ENCODE measurements around the gene PRIM1. TPM values are rescaled to one million over a fixed set of nuclear protein-coding genes. Genes with fewer than 3 reads are reported as not detected.
"Not testable (repeated sequence)": the region's sequence is repeated elsewhere in the genome, so short reads cannot be mapped to it uniquely, and the experiment has no call there.

The PRIM1 gene
- polyA plus RNA-seq (2012; ENCODE audit: insufficient read depth, insufficient read length) = 82.2 TPM

DNA sequence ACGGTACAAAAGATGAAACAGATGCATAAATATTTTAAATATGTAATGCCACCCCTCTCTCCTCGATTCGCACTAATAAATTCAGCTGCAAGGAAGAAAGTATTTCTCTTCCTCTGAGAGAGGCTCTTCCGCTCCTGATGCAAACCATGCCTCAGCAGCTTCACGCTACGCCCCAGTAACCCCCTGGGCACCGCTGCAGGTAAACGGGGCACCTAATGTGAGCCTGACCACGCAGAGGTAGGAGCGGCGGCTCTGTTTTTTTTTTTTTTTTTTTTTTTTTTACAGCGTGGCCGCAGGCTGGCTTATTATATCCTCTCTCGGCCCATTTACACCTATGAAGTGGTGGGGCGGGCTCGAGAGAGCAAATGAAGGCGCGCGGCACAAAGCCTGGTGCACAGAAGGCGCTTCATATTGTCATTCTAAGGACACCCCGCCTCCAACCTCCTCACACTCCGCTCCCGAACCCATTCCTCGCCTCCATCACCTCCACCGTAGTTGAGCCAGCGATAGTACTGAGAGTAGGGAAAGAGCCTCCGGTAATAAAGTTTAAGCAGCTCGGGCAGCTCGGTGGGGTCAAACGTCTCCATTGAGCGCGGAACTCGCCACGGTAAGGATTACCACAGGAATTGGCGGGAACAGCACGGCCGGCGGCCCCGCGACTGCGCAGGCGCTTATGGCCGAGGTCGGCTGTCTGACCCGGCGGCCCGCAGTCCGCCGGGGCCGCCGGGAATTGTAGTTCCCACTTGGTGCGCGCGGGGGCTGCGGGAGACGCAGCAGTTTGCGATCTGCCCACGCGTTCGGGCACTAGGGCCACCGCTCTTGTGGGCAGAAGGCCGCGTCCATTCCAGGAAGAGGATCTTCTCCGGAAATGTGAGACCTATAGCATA is at the start of gene PRIM1:
Gene PRIM1 (minus strand): TSS at position 612 of the 887 bp plus-strand sequence. CDS start 25 bp downstream, at position 587.
- peak within 1 kb of the TSS; percentile 93 for H3K4me3 ChIP-seq (ENCODE audit: low read length)
- DNase-seq (ENCODE audit: low read depth, low spot score) = peak; percentile 78

GRCh38 chr12:56800221-56800620 is 48.1 kb upstream of the PRIM1 start:
- no peak for DNase-seq (ENCODE audit: low read depth, low spot score)
- H3K4me3 ChIP-seq (ENCODE audit: low read length) = no peak overlapping the region

- H3K4me3 ChIP-seq (ENCODE audit: low read length); DNase-seq (ENCODE audit: low read depth, low spot score): not testable (repeated sequence)
Measured at GRCh38 chr12:56799345-56799744, 47.2 kb upstream of the PRIM1 start.

DNA sequence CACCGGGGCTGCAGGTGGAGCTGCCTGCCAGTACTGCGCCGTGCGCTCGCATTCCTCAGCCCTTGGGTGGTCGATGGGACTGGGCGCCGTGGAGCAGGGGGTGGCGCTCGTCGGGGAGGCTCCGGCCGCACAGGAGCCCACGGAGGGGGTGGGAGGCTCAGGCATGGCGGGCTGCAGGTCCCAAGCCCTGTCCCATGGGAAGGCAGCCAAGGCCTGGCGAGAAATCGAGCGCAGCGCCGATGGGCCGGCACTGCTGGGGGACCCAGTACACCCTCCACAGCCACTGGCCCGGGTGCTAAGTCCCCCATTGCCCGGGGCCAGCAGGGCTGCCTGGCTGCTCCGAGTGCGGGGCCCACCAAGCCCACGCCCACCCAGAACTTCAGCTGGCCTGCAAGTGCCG is 43.7 kb upstream of the PRIM1 start:
- DNase-seq (ENCODE audit: low read depth, low spot score); H3K4me3 ChIP-seq (ENCODE audit: low read length): not testable (repeated sequence)

- DNase-seq (ENCODE audit: low read depth, low spot score); H3K4me3 ChIP-seq (ENCODE audit: low read length): not testable (repeated sequence)
Measured at GRCh38 chr12:56795046-56795562, 43.0 kb upstream of the PRIM1 start.

DNA sequence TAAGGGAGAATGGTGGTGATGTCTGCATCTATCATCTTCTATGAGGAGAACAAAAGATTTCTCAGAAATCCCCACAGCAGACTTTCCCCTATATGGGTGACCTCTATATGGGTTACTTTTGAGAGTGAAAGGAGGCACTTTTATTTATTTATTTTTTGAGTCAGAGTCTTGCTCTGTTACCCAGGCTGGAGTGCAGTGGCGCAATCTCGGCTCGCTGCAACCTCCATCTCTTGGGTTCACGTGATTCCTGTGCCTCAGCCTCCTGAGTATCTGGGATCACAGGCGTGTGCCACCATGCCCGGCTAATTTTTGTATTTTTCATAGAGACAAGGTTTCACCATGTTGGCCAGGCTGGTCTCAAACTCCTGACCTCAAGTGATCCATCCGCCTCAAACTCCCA is 41.0 kb upstream of the PRIM1 start:
- not testable (repeated sequence) for H3K4me3 ChIP-seq (ENCODE audit: low read length); DNase-seq (ENCODE audit: low read depth, low spot score)

GRCh38 chr12:56792678-56793077 is 40.6 kb upstream of the PRIM1 start:
- H3K4me3 ChIP-seq (ENCODE audit: low read length) = no peak overlapping the region
- no peak for DNase-seq (ENCODE audit: low read depth, low spot score)

- DNase-seq (ENCODE audit: low read depth, low spot score); H3K4me3 ChIP-seq (ENCODE audit: low read length): not testable (repeated sequence)
Measured at GRCh38 chr12:56789429-56789828, 37.3 kb upstream of the PRIM1 start.

DNA sequence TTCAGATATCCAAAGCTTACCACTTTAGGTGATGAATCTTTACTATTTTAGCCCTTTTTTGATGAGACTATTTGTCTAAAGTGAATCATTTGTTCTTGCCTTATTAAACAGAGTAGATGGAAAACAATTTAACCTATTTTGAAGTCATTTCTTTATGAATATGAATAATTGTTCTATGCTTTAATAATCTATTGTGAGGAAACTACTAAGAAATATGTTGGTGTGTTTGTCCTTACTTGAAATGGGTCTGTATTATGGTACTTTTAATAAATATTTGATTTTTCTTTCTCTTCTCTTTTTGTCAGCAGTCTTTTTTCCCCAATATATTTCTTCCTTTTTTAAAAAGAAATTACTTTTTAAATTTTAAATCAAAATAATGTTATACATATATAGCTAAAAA is 35.4 kb upstream of the PRIM1 start:
- no peak for DNase-seq (ENCODE audit: low read depth, low spot score)
- no peak overlapping the region for H3K4me3 ChIP-seq (ENCODE audit: low read length)

DNA sequence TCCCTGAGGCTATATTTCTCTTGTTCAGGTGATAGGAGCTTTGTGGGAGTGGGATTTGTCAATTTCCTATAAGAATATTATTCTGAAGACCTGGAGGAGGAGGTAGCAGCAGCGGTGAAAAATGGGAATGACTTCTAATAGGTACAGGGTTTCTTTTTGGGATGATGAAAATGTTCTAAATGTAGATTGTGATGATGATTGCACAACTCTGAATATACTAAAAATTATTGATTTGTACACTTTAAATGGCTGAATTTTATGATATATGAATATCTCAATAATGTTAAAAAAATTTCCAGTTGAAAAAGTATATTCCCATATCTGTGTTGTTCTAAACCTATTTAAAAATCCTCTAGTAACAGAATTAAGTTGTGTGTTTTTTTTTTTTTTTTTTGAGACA is 33.8 kb upstream of the PRIM1 start:
- no peak for DNase-seq (ENCODE audit: low read depth, low spot score)
- H3K4me3 ChIP-seq (ENCODE audit: low read length) = no peak overlapping the region

DNA sequence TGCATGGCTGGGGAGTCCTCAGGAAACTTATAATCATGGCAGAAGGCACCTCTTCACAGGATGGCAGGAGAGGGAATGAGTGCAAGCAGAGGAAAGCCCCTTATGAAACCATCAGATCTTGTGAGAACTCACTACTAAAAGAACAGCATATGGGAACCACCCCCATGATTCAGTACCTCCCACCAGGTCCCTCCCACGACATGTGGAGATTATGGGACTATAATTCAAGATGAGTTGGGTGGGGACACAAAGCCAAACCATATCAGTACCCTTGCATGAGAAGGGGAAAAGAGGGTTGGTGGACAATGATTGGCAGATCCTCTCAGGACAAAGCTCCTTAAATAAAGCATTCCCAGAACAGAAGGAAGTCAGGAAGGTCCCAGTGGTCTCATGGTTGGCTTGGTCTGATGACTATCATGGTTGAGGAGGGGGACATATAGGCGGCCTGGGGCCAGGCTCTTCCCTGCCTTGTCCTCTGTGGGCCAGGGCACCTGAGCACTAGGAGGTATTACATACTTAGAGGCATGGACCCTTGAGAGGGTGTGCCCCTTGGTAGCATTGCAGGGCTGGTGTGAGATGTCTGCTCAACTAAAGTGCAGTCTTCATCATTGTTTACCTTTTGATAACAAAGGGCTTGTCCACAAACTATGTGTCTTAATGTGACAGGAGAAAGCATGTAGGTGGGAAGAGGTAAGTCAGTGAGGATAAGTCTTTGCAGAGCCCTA is 33.2 kb upstream of the PRIM1 start:
- no peak for DNase-seq (ENCODE audit: low read depth, low spot score)
- H3K4me3 ChIP-seq (ENCODE audit: low read length) = no peak overlapping the region

GRCh38 chr12:56781726-56782125 is 29.6 kb upstream of the PRIM1 start:
- DNase-seq (ENCODE audit: low read depth, low spot score) = no peak
- no peak overlapping the region for H3K4me3 ChIP-seq (ENCODE audit: low read length)

DNA sequence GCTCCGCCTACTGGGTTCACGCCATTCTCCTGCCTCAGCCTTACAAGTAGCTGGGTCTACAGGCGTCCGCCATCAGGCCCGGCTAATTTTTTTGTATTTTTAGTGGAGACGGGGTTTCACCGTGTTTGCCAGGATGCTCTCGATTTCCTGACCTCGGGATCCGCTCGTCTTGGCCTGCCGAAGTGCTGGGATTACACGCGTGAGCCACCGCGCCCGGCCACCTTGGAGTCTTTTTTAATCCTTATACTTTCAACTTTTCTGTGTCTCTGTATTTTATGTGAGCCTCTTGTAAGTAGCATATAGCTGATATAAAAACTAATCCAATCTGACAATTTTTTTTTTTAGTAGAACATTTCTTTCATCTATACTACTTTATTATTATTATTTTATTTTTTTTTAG is 26.6 kb upstream of the PRIM1 start:
- no peak for DNase-seq (ENCODE audit: low read depth, low spot score)
- no peak overlapping the region for H3K4me3 ChIP-seq (ENCODE audit: low read length)

GRCh38 chr12:56776654-56777053 is 24.5 kb upstream of the PRIM1 start:
- no peak for DNase-seq (ENCODE audit: low read depth, low spot score)
- H3K4me3 ChIP-seq (ENCODE audit: low read length) = no peak overlapping the region

DNA sequence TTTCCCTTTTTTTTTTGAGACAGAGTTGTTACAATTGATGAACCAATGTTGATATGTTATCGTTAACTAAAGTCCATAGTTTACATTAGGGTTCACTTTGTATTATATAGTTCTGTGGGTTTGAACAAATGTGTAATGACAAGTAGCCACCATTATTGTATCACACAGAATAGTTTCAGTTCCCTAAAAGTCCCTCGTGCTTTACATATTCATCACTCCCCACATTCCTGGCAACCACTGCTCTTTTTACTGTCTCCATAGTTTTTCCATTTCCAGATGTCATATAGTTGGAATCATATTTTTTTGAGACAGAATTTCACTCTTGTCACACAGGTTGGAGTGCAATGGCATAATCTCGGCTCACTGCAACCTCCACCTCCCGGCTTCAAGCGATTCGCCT is 23.5 kb upstream of the PRIM1 start:
- H3K4me3 ChIP-seq (ENCODE audit: low read length) = no peak overlapping the region
- no peak for DNase-seq (ENCODE audit: low read depth, low spot score)

DNA sequence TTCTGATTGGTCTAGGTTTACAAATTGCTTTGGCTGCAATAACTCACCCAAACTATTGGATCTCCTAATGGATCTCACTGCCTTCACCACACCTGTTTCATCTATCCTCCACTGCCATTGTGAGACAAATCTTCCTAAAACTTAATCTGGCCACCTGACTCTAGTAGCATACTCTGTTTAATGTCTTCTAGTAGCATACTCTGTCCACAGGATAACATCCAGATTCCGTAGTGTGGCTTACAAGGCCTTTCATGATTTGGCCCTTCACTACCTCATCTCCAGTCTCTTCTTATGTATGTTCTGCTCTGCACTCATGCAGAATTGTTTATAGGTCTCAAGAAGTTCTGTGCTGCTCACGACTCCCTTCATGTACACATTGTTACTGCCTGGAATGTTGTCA is 21.0 kb upstream of the PRIM1 start:
- DNase-seq (ENCODE audit: low read depth, low spot score) = no peak

DNA sequence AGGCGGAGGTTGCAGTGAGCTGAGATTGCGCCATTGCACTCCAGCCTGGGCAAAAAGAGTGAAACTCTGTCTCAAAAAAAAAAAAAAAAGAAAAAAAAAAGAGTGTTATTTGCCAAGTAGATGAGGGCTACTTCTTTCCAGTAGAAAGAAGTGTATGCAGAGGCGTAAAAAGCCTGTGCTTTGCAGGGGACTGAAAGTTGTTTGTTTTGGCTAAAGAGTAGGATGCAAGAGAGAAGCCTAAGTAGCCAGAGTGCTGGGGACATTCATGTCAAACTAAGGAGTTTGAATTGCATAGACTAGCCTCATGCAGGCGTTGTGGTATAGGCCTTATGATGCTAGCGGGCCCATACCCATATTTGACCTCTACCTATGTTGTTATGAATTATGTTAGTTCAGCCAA is 20.5 kb upstream of the PRIM1 start:
- no peak overlapping the region for H3K4me3 ChIP-seq (ENCODE audit: low read length)
- no peak for DNase-seq (ENCODE audit: low read depth, low spot score)

More for the DNA sequence above, 21.0 kb upstream of the PRIM1 start:
- no peak overlapping the region for H3K4me3 ChIP-seq (ENCODE audit: low read length)

GRCh38 chr12:56769868-56770267 is 17.7 kb upstream of the PRIM1 start:
- no peak overlapping the region for H3K4me3 ChIP-seq (ENCODE audit: low read length)
- DNase-seq (ENCODE audit: low read depth, low spot score) = no peak

- DNase-seq (ENCODE audit: low read depth, low spot score) = no peak
- H3K4me3 ChIP-seq (ENCODE audit: low read length) = no peak overlapping the region
Measured at GRCh38 chr12:56768424-56768823, 16.3 kb upstream of the PRIM1 start.

GRCh38 chr12:56766535-56766934 is 14.4 kb upstream of the PRIM1 start:
- DNase-seq (ENCODE audit: low read depth, low spot score) = no peak
- no peak overlapping the region for H3K4me3 ChIP-seq (ENCODE audit: low read length)

All from Jurkat, Clone E6-1 (cell line).